H1 (cell line): ENCODE results near the gene ZNF18. TPM values are rescaled to one million over a fixed set of nuclear protein-coding genes. Genes with fewer than 3 reads are reported as not detected.

Source experiments
- CTCF ChIA-PET: fragments of 300-600 bp; sonication (Branson Sonifier 250); formaldehyde crosslinking; loops from one replicate; lab custom pipeline; 2021; ENCODE audit not compliant: partially characterized antibody; lab: Charles Lee
- POLR2A ChIA-PET: fragments of 300-600 bp; sonication (Branson Sonifier 250); formaldehyde crosslinking; loops from one replicate; lab custom pipeline; 2021; ENCODE audit warnings: inconsistent platforms; ENCODE audit not compliant: partially characterized antibody; lab: Charles Lee
- DNase-seq, 2 experiments: peaks; one replicate each; pipeline versions ENCODE4 v3.0.0 to v3.0.0-alpha.2; 2010 to 2022; ENCODE audit warnings: low spot score in 2 of 2, low read depth in 1 of 2, mixed read lengths in 1 of 2
- FAIRE-seq: peaks from 2 replicates; lab custom pipeline; 2011; peaks lifted over from hg19 to GRCh38; lab: Jason Lieb, UNC
- H2AFZ ChIP-seq: 2 replicates; pipeline ENCODE4 v1.8.1; 2012; ENCODE audit warnings: low read length, inconsistent platforms
- H2AK5ac ChIP-seq: 2 replicates; pipeline ENCODE4 v1.6.1; 2013; ENCODE audit warnings: low read depth, low read length
- H2BK120ac ChIP-seq: replicated peaks from 2 replicates; pipeline ENCODE3; 2013; ENCODE audit warnings: low read depth, low read length, inconsistent platforms
- H2BK12ac ChIP-seq: 2 replicates; pipeline ENCODE4 v1.6.1; 2013; ENCODE audit warnings: low read depth, low read length
- H2BK15ac ChIP-seq: 2 replicates; pipeline ENCODE4 v1.6.1; 2013; ENCODE audit warnings: low read length
- H2BK20ac ChIP-seq: 2 replicates; pipeline ENCODE4 v1.6.1; 2013; ENCODE audit warnings: low read length
- H2BK5ac ChIP-seq: 2 replicates; pipeline ENCODE4 v1.6.1; 2013; ENCODE audit warnings: low read depth, low read length
- H3K14ac ChIP-seq: 2 replicates; pipeline ENCODE4 v1.6.1; 2013; ENCODE audit warnings: inconsistent platforms; ENCODE audit not compliant: insufficient read length
- H3K18ac ChIP-seq: 2 replicates; pipeline ENCODE4 v1.6.1; 2013; ENCODE audit warnings: low read length; ENCODE audit errors: extremely low read depth
- H3K23ac ChIP-seq: 2 replicates; pipeline ENCODE4 v1.6.1; 2013; ENCODE audit warnings: inconsistent platforms; ENCODE audit not compliant: insufficient read length
- H3K23me2 ChIP-seq: 2 replicates; pipeline ENCODE4 v1.6.1; 2013; ENCODE audit warnings: low read depth, low read length
- H3K27ac ChIP-seq: 2 replicates; pipeline ENCODE4 v1.6.1; 2011; ENCODE audit warnings: low read depth, low read length, inconsistent platforms
- H3K27me3 ChIP-seq, 4 experiments: replicated peaks in 1 of 4; 1 replicate in 1 of 4; 2 replicates in 3 of 4; pipeline versions ENCODE4 v1.6.1 to v1.8.1; 2011 to 2013; ENCODE audit warnings: low read length in 3 of 4, mild to moderate bottlenecking in 3 of 4, inconsistent platforms in 2 of 4, mixed read lengths in 2 of 4, moderate library complexity in 1 of 4; ENCODE audit not compliant: control insufficient read depth in 3 of 4, insufficient read depth in 3 of 4; ENCODE audit errors: extremely low read depth in 1 of 4
- H3K36me3 ChIP-seq, 4 experiments: 2 replicates each; pipeline versions ENCODE4 v1.6.1 to v1.8.1; 2011 to 2013; ENCODE audit warnings: mild to moderate bottlenecking in 4 of 4, low read length in 3 of 4, moderate library complexity in 2 of 4, control low read depth in 1 of 4, inconsistent platforms in 1 of 4; ENCODE audit not compliant: insufficient read depth in 4 of 4, control insufficient read depth in 2 of 4
- H3K4ac ChIP-seq: replicated peaks from 2 replicates; pipeline ENCODE3; 2013; ENCODE audit warnings: low read length, low read depth, mixed read lengths, inconsistent platforms; ENCODE audit not compliant: insufficient read length
- H3K4me1 ChIP-seq, 4 experiments: replicated peaks in 1 of 4; 1 replicate in 1 of 4; 2 replicates in 3 of 4; pipeline versions ENCODE4 v1.6.1 to v1.8.1; 2011 to 2013; ENCODE audit warnings: low read length in 3 of 4, inconsistent platforms in 2 of 4, mixed read lengths in 1 of 4; ENCODE audit not compliant: insufficient read depth in 4 of 4, control insufficient read depth in 3 of 4
- H3K4me2 ChIP-seq, 2 experiments: 2 replicates each; pipeline versions ENCODE4 v1.6.1 to v1.8.1; 2011 to 2013; ENCODE audit warnings: low read depth in 2 of 2, low read length in 2 of 2, control low read depth in 1 of 2, inconsistent platforms in 1 of 2, mild to moderate bottlenecking in 1 of 2; ENCODE audit not compliant: insufficient read depth in 1 of 2
- H3K4me3 ChIP-seq, 4 experiments: fragments of 200-600, 300-600 bp in 1 of 4; sonication (generic), shearing (Covaris generic), sonication (Bioruptor Twin) in 1 of 4; 2 replicates each; pipeline versions ENCODE4 v1.5.1 to v1.8.1; 2011 to 2016; ENCODE audit warnings: low read length in 4 of 4, low read depth in 3 of 4, control low read depth in 2 of 4, inconsistent platforms in 2 of 4, mild to moderate bottlenecking in 2 of 4, mixed read lengths in 1 of 4, moderate library complexity in 1 of 4; ENCODE audit not compliant: insufficient read depth in 2 of 4; ENCODE audit errors: extremely low read depth in 1 of 4
- H3K56ac ChIP-seq: replicated peaks from 2 replicates; pipeline ENCODE3; 2013; ENCODE audit warnings: low read depth, mild to moderate bottlenecking, mixed read lengths, low read length, inconsistent platforms; ENCODE audit not compliant: insufficient read length
- H3K79me1 ChIP-seq: 2 replicates; pipeline ENCODE4 v1.6.1; 2013; ENCODE audit warnings: low read depth, low read length, control low read depth
- H3K79me2 ChIP-seq, 2 experiments: 2 replicates each; pipeline versions ENCODE4 v1.6.1 to v1.8.1; 2012 to 2013; ENCODE audit warnings: low read length in 2 of 2, mild to moderate bottlenecking in 2 of 2, inconsistent platforms in 1 of 2; ENCODE audit not compliant: insufficient read depth in 2 of 2, control insufficient read depth in 1 of 2
- H3K9ac ChIP-seq, 4 experiments: replicated peaks in 1 of 4; 1 replicate in 1 of 4; 2 replicates in 3 of 4; pipeline versions ENCODE4 v1.6.1 to v1.8.1; 2011 to 2013; ENCODE audit warnings: low read depth in 3 of 4, low read length in 3 of 4, control low read depth in 2 of 4, mild to moderate bottlenecking in 2 of 4, moderate library complexity in 2 of 4, inconsistent platforms in 1 of 4; ENCODE audit errors: extremely low read depth in 1 of 4
- H3K9me3 ChIP-seq, 2 experiments: 2 replicates each; pipeline versions ENCODE4 v1.6.1 to v1.8.1; 2012 to 2013; ENCODE audit warnings: mild to moderate bottlenecking in 2 of 2, moderate library complexity in 2 of 2, control low read depth in 1 of 2, inconsistent platforms in 1 of 2, low read depth in 1 of 2, low read length in 1 of 2, mixed read lengths in 1 of 2; ENCODE audit not compliant: insufficient read depth in 2 of 2
- H4K20me1 ChIP-seq, 2 experiments: replicated peaks in 1 of 2; 2 replicates each; pipeline versions ENCODE3 to v1.8.1; 2011 to 2013; ENCODE audit warnings: inconsistent platforms in 2 of 2, low read length in 2 of 2, mild to moderate bottlenecking in 1 of 2; ENCODE audit not compliant: insufficient read depth in 2 of 2, control insufficient read depth in 1 of 2
- H4K5ac ChIP-seq: 2 replicates; pipeline ENCODE4 v1.6.1; 2013; ENCODE audit warnings: low read length, low read depth, mixed read lengths, inconsistent platforms; ENCODE audit not compliant: insufficient read length
- H4K8ac ChIP-seq: 2 replicates; pipeline ENCODE4 v1.8.0; 2013; ENCODE audit warnings: mild to moderate bottlenecking, moderate library complexity, low read length, inconsistent platforms; ENCODE audit not compliant: insufficient read depth; ENCODE audit errors: extremely low read depth
- H4K91ac ChIP-seq: replicated peaks from 2 replicates; pipeline ENCODE3; 2013; ENCODE audit warnings: low read length, mixed read lengths, inconsistent platforms; ENCODE audit not compliant: insufficient read length
- TCF12 ChIP-seq: IDR thresholded peaks from 2 replicates; pipeline ENCODE4 v1.6.1; 2011; ENCODE audit warnings: low read depth, mild to moderate bottlenecking, low read length
- WGBS, 2 experiments: shearing (Covaris generic) in 1 of 2; methylation state at CpG; one replicate each; pipeline versions ENCODE4 v1.1.6 to v1.1.7; 2013 to 2015; ENCODE audit warnings: low lambda C conversion rate in 2 of 2, mixed read lengths in 2 of 2, inconsistent platforms in 1 of 2, low coverage in 1 of 2, missing lambda C conversion rate in 1 of 2; ENCODE audit not compliant: insufficient replicate concordance in 2 of 2, insufficient coverage in 1 of 2, insufficient read length in 1 of 2; ENCODE audit errors: extremely low coverage in 1 of 2, missing lambda C conversion rate in 1 of 2; 5-methylcytosine and 5-hydroxymethylcytosine counted together
- polyA plus RNA-seq, 7 experiments: library from polyadenylated mRNA; depleted of rRNA in 3 of 7; stranded (reverse) in 5 of 7; unstranded in 2 of 7; fragments of >200 nt in 5 of 7; fragments of 200-250 nt in 2 of 7; gene quantifications; 1 replicate in 5 of 7; 2 replicates in 1 of 7; 4 replicates in 1 of 7; pipeline versions ENCODE4 v1.2.1 to v1.2.3, GENCODE V29; 2011 to 2013; ENCODE audit warnings: missing spikeins in 2 of 7, mixed read lengths in 2 of 7
- total RNA-seq: library from RNA; stranded (reverse); fragmentation: NEBNext Ultra II Directional; extraction: Animal tissue kit (Norgen Biotek cat#: 25700); gene quantifications from 2 replicates; pipeline ENCODE4 v1.2.1, GENCODE V29; 2021

ZNF18 gene
- total and polyA plus RNA-seq, 2 of the 8 experiments (the other 6 are each of a cell fraction or from before 2014, with no cell fraction given) = 3.0 to 9.9 TPM

- Histone ChIP-seq H3K4ac (no peak overlapping the region), H3K79me2 (no peaks in the 10 kb centered on the region), H2BK120ac (no peak overlapping the region), H3K4me3 (no peak overlapping the region), H2BK5ac (no peak overlapping the region), H3K9me3 (no peaks in the 10 kb centered on the region), H3K27me3 (no peaks in the 10 kb centered on the region), H3K23me2 (peaks cover 3% of the 10 kb centered on the region; the same call in 1 of the 2 replicates), H3K27ac (no peak overlapping the region), H3K36me3 (no peaks in the 10 kb centered on the region), H2BK12ac (no peak overlapping the region), H3K56ac (no peak overlapping the region), H3K4me2 (no peak overlapping the region), H2AK5ac (no peak overlapping the region), H3K79me1 (no peaks in the 10 kb centered on the region), H2AFZ (no peak overlapping the region), H3K9ac (no peak overlapping the region), H4K20me1 (no peaks in the 10 kb centered on the region), H2BK20ac (no peak overlapping the region), H4K5ac (no peak overlapping the region), H4K8ac (no peak overlapping the region), H3K23ac (no peak overlapping the region), H2BK15ac (no peak overlapping the region), H4K91ac (no peak overlapping the region), H3K14ac (no peak overlapping the region), H3K4me1 (no peaks in the 10 kb centered on the region; a peak in 1 of 7 replicates), H3K18ac (peak overlapping the region; percentile 71; the same call in 1 of the 2 replicates)
- 88% methylated on average over 7 of the region's 7 CpGs; no CpG with 5 or more reads in 1 of the 2 experiments for WGBS, 2 experiments
- FAIRE-seq = no peak
- ChIA-PET CTCF (interaction anchor here (1.4 to 10.2 kb wide), 2 partner anchors 8 to 799 kb away, joined by 4 to 62 read pairs; no protein-coding TSS in a partner anchor), POLR2A (interaction anchor here (1.6 kb wide), 1 partner anchor 54 kb away, joined by 7 read pairs; the partner anchor contains the start of gene ZNF18)
- TF ChIP-seq TCF12 = no peak
- DNase-seq = no peak
Measured at GRCh38 chr17:11943759-11944347, 53.4 kb downstream of the ZNF18 start.
